Esophagus squamous epithelium (tissue), 5 donors: ENCODE results near the gene GDPD1. TPM values are rescaled to one million over a fixed set of nuclear protein-coding genes. Genes with fewer than 3 reads are reported as not detected.
A peak's percentile ranks its signal among the peaks of the same experiment; 100 is the strongest.
"Not testable (repeated sequence)": the region's sequence is repeated elsewhere in the genome, so short reads cannot be mapped to it uniquely, and the experiment has no call there.

Experiments
- DNase-seq: peaks from one replicate; lab custom pipeline; 2025; lab: John Stamatoyannopoulos, UW
- H3K27ac ChIP-seq, 4 donors: fragments of 200-600 bp; sonication (generic); one replicate each; pipeline ENCODE4 v1.5.1; 2016 to 2019; ENCODE audit warnings: mild to moderate bottlenecking in 1 of 4
- H3K27me3 ChIP-seq, 4 donors: fragments of 200-600 bp; sonication (generic); 1 replicate in 3 of 4; 2 replicates in 1 of 4; pipeline versions ENCODE4 v1.5.1 to v1.6.0; 2017 to 2021; ENCODE audit warnings: antibody characterized with exemption in 1 of 4
- H3K36me3 ChIP-seq, 3 donors: fragments of 200-600 bp; sonication (generic); one replicate each; pipeline ENCODE4 v1.5.1; 2016 to 2019
- H3K4me1 ChIP-seq, 3 donors: fragments of 200-600 bp; sonication (generic); one replicate each; pipeline ENCODE4 v1.5.1; 2017 to 2019
- H3K4me3 ChIP-seq, 4 donors: fragments of 200-600 bp; sonication (generic); 1 replicate in 3 of 4; 2 replicates in 1 of 4; pipeline ENCODE4 v1.5.1; 2016 to 2019; ENCODE audit warnings: mild to moderate bottlenecking in 2 of 4, moderate library complexity in 1 of 4
- H3K9me3 ChIP-seq, 3 donors: fragments of 200-600 bp; sonication (generic); one replicate each; pipeline ENCODE4 v1.5.1; 2016 to 2019
- POLR2A ChIP-seq, 4 donors: fragments of 450-650 bp; IDR thresholded peaks; one replicate each; pipeline ENCODE4 v1.6.1; 2017; ENCODE audit warnings: antibody characterized with exemption in 4 of 4, mild to moderate bottlenecking in 4 of 4, moderate library complexity in 3 of 4
- WGBS, 2 donors: methylation state at CpG; one replicate each; pipeline ENCODE4 v1.1.5; 2018; 5-methylcytosine and 5-hydroxymethylcytosine counted together
- intact Hi-C: fragments of 100-400 bp; cut with DNase I; formaldehyde crosslinking; loops from one replicate; pipeline ENCODE4 v1.15.0; 2022
- total RNA-seq, 4 donors: library from RNA; depleted of rRNA; stranded (reverse); fragments of >200 nt; gene quantifications; one replicate each; pipeline ENCODE4 v1.1.0, GENCODE V29; 2016
- TF ChIP-seq, protein P1 (sequence below), 6 experiments: fragments of 450-650 bp in 4 of 6; fragments of 200-600 bp in 2 of 6; sonication (generic) in 2 of 6; IDR thresholded peaks; one replicate each; pipeline ENCODE4 v1.5.1; 2016 to 2019; ENCODE audit warnings: antibody characterized with exemption in 6 of 6, mild to moderate bottlenecking in 4 of 6, moderate library complexity in 4 of 6
- donor health status: DM: yes; HTN: yes; CAD: no.

The GDPD1 gene
- total RNA-seq, 4 donors from 2014 or later: 0.59 to 2.0 (median 1.9) TPM; not detected in 1

DNA sequence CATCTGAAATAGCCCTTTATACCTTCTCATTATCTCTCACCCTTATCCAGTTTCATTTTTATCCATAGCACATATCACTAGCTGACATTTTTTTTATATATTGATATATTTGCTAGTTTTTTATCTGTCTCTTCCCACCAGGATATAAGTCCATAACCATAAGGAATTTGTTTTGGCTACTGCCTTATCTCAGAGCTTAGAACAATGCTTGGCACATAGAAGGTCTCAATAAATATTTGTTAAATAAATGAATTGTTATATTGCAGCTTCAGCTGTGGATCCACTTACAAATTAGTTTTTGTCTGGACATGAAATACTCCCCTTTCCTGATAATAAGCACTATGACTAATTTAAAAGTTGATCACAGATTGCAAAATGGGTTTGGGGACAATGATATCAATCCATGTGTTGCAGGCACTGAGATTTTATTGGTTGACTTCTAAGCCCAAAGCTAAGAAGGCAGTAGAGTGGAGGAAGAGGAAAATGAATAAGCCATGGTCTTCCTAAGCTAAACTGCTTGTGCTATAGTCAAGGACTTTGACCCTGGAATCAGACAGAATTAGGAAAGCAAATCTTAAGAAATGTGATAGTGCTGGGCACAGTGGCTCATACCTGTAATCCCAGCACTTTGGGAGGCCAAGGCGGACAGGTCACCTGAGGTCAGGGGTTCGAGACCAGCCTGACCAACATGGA lies 79.2 kb downstream of the GDPD1 start:
- Histone ChIP-seq H3K4me1 (peaks cover 0 to 24% (median 0%) of the 10 kb centered on the region in 3 donors), H3K9me3 (no peaks in the 10 kb centered on the region), H3K4me3 (no peak overlapping the region), H3K27ac (no peak overlapping the region), H3K36me3 (no peaks in the 10 kb centered on the region), H3K27me3 (no peaks in the 10 kb centered on the region)
- intact Hi-C loops: no loop called here
- no peak for TF ChIP-seq POLR2A (IDR thresholded peaks at IDR 0.05)
- TF ChIP-seq, protein P1, sequence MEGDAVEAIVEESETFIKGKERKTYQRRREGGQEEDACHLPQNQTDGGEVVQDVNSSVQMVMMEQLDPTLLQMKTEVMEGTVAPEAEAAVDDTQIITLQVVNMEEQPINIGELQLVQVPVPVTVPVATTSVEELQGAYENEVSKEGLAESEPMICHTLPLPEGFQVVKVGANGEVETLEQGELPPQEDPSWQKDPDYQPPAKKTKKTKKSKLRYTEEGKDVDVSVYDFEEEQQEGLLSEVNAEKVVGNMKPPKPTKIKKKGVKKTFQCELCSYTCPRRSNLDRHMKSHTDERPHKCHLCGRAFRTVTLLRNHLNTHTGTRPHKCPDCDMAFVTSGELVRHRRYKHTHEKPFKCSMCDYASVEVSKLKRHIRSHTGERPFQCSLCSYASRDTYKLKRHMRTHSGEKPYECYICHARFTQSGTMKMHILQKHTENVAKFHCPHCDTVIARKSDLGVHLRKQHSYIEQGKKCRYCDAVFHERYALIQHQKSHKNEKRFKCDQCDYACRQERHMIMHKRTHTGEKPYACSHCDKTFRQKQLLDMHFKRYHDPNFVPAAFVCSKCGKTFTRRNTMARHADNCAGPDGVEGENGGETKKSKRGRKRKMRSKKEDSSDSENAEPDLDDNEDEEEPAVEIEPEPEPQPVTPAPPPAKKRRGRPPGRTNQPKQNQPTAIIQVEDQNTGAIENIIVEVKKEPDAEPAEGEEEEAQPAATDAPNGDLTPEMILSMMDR (IDR thresholded peaks at IDR 0.05): no peak
- no peak for DNase-seq
- 83 to 90% methylated on average over 2 of the region's 2 CpGs for WGBS, 2 donors

DNA sequence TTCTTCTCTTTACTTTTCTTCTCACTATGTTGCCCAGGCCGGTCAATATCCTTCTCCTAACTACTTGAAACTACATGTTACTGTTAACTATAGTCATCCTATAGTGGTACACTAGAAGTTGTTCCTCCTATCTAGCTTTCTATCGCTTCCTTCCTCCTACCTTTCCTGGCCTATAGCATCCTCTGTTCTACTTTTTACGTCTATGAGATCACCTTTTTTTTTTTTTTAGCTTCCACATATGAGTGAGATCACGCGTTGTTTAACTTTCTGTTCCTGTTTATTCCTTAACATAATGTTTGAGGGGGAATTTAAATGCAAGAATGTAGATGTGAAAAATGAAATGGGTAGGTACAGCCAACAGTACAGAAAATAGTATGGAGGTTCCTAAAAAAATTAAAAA lies 80.6 kb downstream of the GDPD1 start:
- Histone ChIP-seq H3K27ac (no peak overlapping the region), H3K9me3 (no peaks in the 10 kb centered on the region), H3K4me1 (peaks cover 0 to 15% (median 0%) of the 10 kb centered on the region in 3 donors), H3K36me3 (no peaks in the 10 kb centered on the region), H3K4me3 (no peak overlapping the region), H3K27me3 (no peaks in the 10 kb centered on the region)
- intact Hi-C loops: no loop called here
- WGBS, 2 donors: 68 to 76% methylated on average over 5 of the region's 5 CpGs
- TF ChIP-seq POLR2A (IDR thresholded peaks at IDR 0.05): no peak
- TF ChIP-seq, protein P1 (IDR thresholded peaks at IDR 0.05): no peak
- no peak for DNase-seq

DNA sequence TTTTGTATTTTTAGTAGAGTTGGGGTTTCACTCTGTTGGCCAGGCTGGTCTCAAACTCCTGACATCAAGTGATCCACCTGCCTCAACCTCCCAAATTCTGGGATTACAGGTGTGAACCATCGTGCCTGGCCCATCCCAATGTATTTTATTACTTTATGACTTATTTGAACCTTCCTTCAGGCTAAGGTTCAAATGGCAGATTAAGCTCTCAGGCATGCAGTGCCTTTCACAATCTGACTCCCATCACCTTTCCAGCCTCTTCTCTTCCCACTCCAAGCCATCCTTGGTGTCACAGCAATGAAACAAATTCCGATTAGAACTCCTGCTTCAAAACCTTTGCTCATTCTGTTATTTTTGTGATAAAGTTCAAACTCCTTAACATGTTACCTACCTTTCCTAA lies 84.5 kb downstream of the GDPD1 start:
- Histone ChIP-seq H3K4me3 (no peak overlapping the region), H3K27ac (no peak overlapping the region), H3K9me3 (no peaks in the 10 kb centered on the region), H3K27me3 (no peaks in the 10 kb centered on the region), H3K36me3 (no peaks in the 10 kb centered on the region), H3K4me1 (no peaks in the 10 kb centered on the region)
- 77 to 87% methylated on average over 2 of the region's 2 CpGs for WGBS, 2 donors
- no peak for TF ChIP-seq POLR2A (IDR thresholded peaks at IDR 0.05)
- TF ChIP-seq, protein P1 (IDR thresholded peaks at IDR 0.05): no peak
- no peak for DNase-seq
- intact Hi-C loops: no loop called here

DNA sequence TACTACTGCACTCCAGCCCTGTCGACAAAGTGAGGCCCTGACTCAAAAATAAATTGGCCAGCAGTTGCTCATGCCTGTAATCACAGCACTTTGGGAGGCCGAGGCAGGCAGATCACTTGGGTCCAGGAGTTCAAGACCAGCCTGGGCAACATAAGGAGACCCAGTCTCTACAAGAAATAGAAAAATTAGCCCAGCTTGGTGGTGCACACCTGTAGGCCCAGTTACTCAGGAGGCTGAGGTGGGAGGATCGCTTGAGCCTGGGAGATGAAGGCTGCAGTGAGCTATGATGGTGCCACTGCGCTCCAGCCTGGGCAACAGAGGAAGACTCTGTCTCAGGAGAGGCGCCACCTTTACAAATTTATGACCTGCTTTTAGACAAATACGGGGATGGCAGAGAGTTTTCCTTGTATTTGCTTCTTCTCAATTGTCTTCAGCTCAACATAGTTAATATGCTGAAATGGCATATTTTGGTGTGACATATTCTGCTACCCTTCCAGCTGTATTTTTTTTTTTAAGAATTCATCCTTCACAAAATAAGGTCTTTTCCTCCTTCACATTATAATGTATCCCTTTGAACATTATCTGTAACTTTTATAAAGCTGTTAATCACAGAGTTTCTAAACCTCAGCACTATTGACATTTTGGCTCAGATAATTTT lies 90.1 kb downstream of the GDPD1 start:
- intact Hi-C loops: no loop called here
- no peak for TF ChIP-seq POLR2A (IDR thresholded peaks at IDR 0.05)
- TF ChIP-seq, protein P1 (IDR thresholded peaks at IDR 0.05): no peak
- H3K4me1 ChIP-seq: peaks cover 0 to 7% (median 3%) of the 10 kb centered on the region in 3 donors
- H3K9me3 ChIP-seq: no peaks in the 10 kb centered on the region
- H3K36me3 ChIP-seq: no peaks in the 10 kb centered on the region
- H3K4me3 ChIP-seq: no peak overlapping the region
- H3K27ac ChIP-seq: no peak overlapping the region
- no peaks in the 10 kb centered on the region for H3K27me3 ChIP-seq
- no peak for DNase-seq
- WGBS, 2 donors: 76 to 84% methylated on average over 5 to 6 of the region's 6 CpGs

DNA sequence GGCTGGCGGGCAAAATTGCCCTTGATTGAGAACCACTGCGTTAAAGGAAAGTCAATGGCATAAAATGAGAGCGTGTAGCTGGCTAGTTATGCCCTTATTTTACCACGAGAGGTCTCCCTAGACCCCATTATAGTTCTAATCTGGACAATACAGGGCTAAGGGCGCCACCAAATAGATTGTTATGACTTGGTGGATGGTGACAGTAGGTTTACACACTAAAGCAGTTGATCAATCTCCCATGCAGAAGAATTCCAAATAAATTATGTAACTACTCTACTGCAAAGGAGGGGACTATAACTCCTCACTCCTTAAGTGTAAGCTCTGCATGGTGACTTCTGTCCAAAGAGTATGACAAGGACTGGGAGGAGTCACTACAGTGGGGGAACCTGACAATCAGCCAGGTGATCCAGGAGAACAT lies 90.7 kb downstream of the GDPD1 start:
- Histone ChIP-seq H3K36me3 (no peaks in the 10 kb centered on the region), H3K9me3 (no peaks in the 10 kb centered on the region), H3K27ac (no peak overlapping the region), H3K4me3 (no peak overlapping the region), H3K4me1 (peaks cover 0 to 7% (median 3%) of the 10 kb centered on the region in 3 donors), H3K27me3 (no peaks in the 10 kb centered on the region)
- TF ChIP-seq POLR2A (IDR thresholded peaks at IDR 0.05): no peak
- TF ChIP-seq, protein P1 (IDR thresholded peaks at IDR 0.05): peak; percentile 40 to 89 (median 82)
- WGBS, 2 donors: 0 to 4% methylated on average over 5 of the region's 5 CpGs
- intact Hi-C loops: no loop called here
- DNase-seq: no peak

DNA sequence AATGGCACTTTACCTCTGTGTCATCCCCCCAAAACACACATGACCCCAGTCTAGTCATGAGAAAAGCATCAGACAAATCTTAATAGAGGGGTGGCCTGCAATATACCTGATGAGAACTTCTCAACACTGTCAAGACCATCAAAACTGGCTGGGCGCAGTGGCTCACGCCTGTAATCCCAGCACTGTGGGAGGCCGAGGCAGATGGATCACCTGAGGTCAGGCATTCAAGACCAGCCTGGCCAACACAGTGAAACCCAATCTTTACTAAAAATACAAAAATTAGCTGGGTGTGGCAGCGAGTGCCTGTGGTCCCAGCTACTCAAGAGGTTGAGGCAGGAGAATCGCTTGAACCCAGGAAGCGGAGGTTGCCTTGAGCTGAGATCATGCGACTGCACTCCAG lies 91.2 kb downstream of the GDPD1 start:
- H3K4me3 ChIP-seq, H3K4me1 ChIP-seq, DNase-seq, H3K36me3 ChIP-seq, intact Hi-C loops, H3K27ac ChIP-seq, H3K27me3 ChIP-seq, H3K9me3 ChIP-seq: not testable (repeated sequence)
- 55 to 83% methylated on average over 2 to 4 of the region's 7 CpGs for WGBS, 2 donors
